Upper lobe of left lung (tissue), 4 donors: ENCODE measurements around the gene PIBF1.

Source experiments
- CTCF ChIP-seq, 6 experiments: fragments of 450-650 bp in 4 of 6; fragments of 200-600 bp in 2 of 6; sonication (generic) in 2 of 6; IDR thresholded peaks; one replicate each; pipeline ENCODE4 v1.5.1; 2016 to 2019; ENCODE audit warnings: antibody characterized with exemption in 6 of 6
- EP300 ChIP-seq, 4 donors: sonication (generic); formaldehyde crosslinking; IDR thresholded peaks; one replicate each; pipeline ENCODE4 v1.5.1; 2017; ENCODE audit warnings: antibody characterized with exemption in 4 of 4, control low read depth in 2 of 4
- POLR2A ChIP-seq, 4 donors: fragments of 450-650 bp; IDR thresholded peaks; one replicate each; pipeline ENCODE4 v1.5.1; 2016 to 2017; ENCODE audit warnings: antibody characterized with exemption in 4 of 4, mild to moderate bottlenecking in 2 of 4

GRCh38 chr13:73039201-73040108 lies 257.5 kb downstream of the PIBF1 start:
- TF ChIP-seq CTCF (IDR thresholded peaks at IDR 0.05) (no peak), EP300 (IDR thresholded peaks at IDR 0.05) (no peak), POLR2A (IDR thresholded peaks at IDR 0.05) (no peak)
